ENCODE measurements around the gene SLC25A2. TPM values are rescaled to one million over a fixed set of nuclear protein-coding genes. Genes with fewer than 3 reads are reported as not detected.
A peak's percentile ranks its signal among the peaks of the same experiment; 100 is the strongest.

SLC25A2 gene
- total and polyA plus RNA-seq, 10 of the 15 experiments (the other 5 are each of a cell fraction or from before 2014, with no cell fraction given): 0.09 to 0.44 (median 0.24) TPM; not detected in 6

DNA sequence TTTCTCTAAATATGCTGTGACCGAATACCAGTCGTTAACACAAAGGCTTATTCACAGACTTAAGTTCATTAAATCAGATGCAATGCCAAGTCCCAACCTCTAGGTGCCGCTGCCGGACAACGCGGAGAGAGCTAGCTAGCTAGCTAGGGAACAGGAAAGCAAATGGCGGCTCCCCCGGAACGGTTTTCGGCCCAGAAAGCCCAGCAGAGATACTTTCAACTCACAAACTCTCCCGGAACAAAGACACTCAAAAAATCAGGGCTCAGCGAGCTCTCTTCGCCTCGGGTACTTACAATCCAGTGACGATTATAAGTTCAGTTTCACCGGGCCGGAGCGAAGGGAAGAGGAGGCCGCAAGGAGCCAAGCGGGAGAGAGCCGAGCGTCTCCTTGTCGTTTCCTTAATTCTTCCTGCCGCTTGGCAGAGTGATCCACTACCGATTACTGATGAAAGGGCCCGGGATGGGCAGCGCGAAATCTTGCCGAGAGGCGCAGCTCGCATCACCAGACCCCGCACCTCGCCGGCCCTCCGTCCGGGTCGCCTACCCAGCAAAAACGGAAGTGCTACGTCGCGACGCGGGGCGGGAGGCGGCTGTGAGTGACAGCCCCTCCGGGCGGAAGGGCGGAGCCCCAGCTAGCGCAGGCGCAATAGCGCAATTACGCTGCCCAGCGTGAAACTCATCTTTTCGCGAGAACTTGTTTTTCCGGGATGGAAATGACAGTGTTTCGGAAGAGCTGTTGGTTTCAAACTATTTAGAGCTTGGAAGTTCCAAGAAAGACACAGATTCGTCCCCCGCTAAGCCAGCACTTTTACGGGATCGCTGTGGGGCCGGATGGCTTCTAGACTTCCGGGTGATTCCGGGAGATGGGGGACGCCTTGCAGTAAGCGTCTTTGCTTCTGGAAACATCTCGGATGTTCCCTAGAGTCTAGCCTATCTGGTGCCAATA lies 16.6 kb upstream of the SLC25A2 start, which contains the start of gene TAF7:
TAF7 (minus strand) TSS at position 560 of the 945 bp plus-strand sequence. CDS start 740 bp downstream, outside the sequence.
- whole genome bisulfite sequencing (ENCODE audit: insufficient coverage, insufficient replicate concordance, low lambda C conversion rate, missing lambda C conversion rate): under 1% methylated on average over 67 of the region's 67 CpGs
- Histone ChIP-seq H3K4me1 (ENCODE audit: control insufficient read depth, insufficient read depth, low read length) (no peaks in the 10 kb centered on the region), H3K27me3 (replicated peaks in 1 of 2; ENCODE audit: control insufficient read depth in 2 of 2, insufficient read depth in 2 of 2, low read length in 1 of 2) (no peaks in the 10 kb centered on the region), H3K36me3 (ENCODE audit: control insufficient read depth in 2 of 2, insufficient read depth in 2 of 2, low read length in 1 of 2) (0 out of 4 replicates have a peak, but pooled peaks cover 0 to 4% of the 10 kb centered on the region in 2 experiments), H3K9ac (ENCODE audit: control insufficient read depth, insufficient read depth, low read length) (peak within 1 kb of the TSS; percentile 96), H3K27ac (ENCODE audit: control insufficient read depth, insufficient read depth) (peak within 1 kb of the TSS; percentile 96), H4K20me1 (ENCODE audit: control insufficient read depth, insufficient read depth) (no peaks in the 10 kb centered on the region), H3K4me3 (peak within 1 kb of the TSS; percentile 81), H3K9me3 (replicated peaks; ENCODE audit: control insufficient read depth, insufficient read depth, low read length) (peaks cover 26% of the 10 kb centered on the region), H3K79me2 (ENCODE audit: control insufficient read depth, insufficient read depth, low read length) (peaks cover 23% of the 10 kb centered on the region), H3K4me2 (ENCODE audit: control insufficient read depth, insufficient read depth) (peak within 1 kb of the TSS; percentile 68), H2AFZ (ENCODE audit: control insufficient read depth, low read depth, low read length) (peak within 1 kb of the TSS; percentile 100)
- FAIRE-seq (peak; percentile 75), ATAC-seq (peak; percentile 96), DNase-seq (ENCODE audit: low read depth, low spot score) (peak; percentile 72)
- BruUV-seq (replicated peaks): TSS peak; percentile 83
- POLR2A ChIA-PET: interaction anchor here (0.5 to 1.6 kb wide), 5 partner anchors 14 to 673 kb away, joined by 3 to 7 read pairs (median 4); partner anchors contain the start of genes HDAC3, IK, NDUFA2 and PCDHGB3
- intact Hi-C loops (cut with micrococcal nuclease; ENCODE audit: unreplicated experiment): loop anchor here (2.0 kb wide), 2 partner anchors 92 to 244 kb away; partner anchors contain the start of gene PCDHGA10
- RAD21 ChIA-PET (ENCODE audit: unreplicated experiment): interaction anchor here (1.0 to 2.7 kb wide), 6 partner anchors 50 to 244 kb away, joined by 3 to 17 read pairs (median 4); partner anchors contain the start of genes PCDHGA10, PCDHGA11, PCDHGB3 and PCDHGB7
- CTCF ChIA-PET: interaction anchor here (0.5 to 3.1 kb wide), 31 partner anchors 10 to 272 kb away, joined by 3 to 21 read pairs (median 5); partner anchors contain the start of genes PCDHB13, PCDHGA1, PCDHGA10 and PCDHGA11
- in situ Hi-C loops (cut with MboI): loop anchor here (10.0 kb wide), 1 partner anchor 244 kb away; no protein-coding TSS in a partner anchor
- SMC1A ChIA-PET (ENCODE audit: uncharacterized antibody, unreplicated experiment): interaction anchor here (0.9 to 1.8 kb wide), 7 partner anchors 8 to 272 kb away, joined by 3 to 12 read pairs (median 4); partner anchors contain the start of gene PCDHGA11
- TF ChIP-seq CBX3 (IDR thresholded peaks at IDR 0.05; ENCODE audit: borderline replicate concordance, low read depth) (no peak), ZNF207 (IDR thresholded peaks at IDR 0.05; ENCODE audit: borderline replicate concordance) (peak; percentile 68; the same call in 1 of the 2 replicates), CTCF (IDR thresholded peaks at IDR 0.05 in 2 of 3, conservative IDR thresholded peaks at IDR 0.05 in 1 of 3; ENCODE audit: control insufficient read depth in 2 of 3, extremely low read depth in 1 of 3, insufficient read depth in 1 of 3, low read depth in 3 of 3, low read length in 3 of 3) (peak; percentile 81 to 93 (median 90)), EP300 (IDR thresholded peaks at IDR 0.05; ENCODE audit: borderline replicate concordance in 1 of 2, control insufficient read depth in 1 of 2, low read depth in 2 of 2, low read length in 2 of 2) (no peak), ZBED1 (IDR thresholded peaks at IDR 0.05; ENCODE audit: borderline replicate concordance) (0 out of 2 replicates have a peak, but pooled peaks have one; percentile 12)
- TF ChIP-seq, protein P1, sequence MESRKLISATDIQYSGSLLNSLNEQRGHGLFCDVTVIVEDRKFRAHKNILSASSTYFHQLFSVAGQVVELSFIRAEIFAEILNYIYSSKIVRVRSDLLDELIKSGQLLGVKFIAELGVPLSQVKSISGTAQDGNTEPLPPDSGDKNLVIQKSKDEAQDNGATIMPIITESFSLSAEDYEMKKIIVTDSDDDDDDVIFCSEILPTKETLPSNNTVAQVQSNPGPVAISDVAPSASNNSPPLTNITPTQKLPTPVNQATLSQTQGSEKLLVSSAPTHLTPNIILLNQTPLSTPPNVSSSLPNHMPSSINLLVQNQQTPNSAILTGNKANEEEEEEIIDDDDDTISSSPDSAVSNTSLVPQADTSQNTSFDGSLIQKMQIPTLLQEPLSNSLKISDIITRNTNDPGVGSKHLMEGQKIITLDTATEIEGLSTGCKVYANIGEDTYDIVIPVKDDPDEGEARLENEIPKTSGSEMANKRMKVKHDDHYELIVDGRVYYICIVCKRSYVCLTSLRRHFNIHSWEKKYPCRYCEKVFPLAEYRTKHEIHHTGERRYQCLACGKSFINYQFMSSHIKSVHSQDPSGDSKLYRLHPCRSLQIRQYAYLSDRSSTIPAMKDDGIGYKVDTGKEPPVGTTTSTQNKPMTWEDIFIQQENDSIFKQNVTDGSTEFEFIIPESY (IDR thresholded peaks at IDR 0.05): no peak
- TF ChIP-seq, protein P2, sequence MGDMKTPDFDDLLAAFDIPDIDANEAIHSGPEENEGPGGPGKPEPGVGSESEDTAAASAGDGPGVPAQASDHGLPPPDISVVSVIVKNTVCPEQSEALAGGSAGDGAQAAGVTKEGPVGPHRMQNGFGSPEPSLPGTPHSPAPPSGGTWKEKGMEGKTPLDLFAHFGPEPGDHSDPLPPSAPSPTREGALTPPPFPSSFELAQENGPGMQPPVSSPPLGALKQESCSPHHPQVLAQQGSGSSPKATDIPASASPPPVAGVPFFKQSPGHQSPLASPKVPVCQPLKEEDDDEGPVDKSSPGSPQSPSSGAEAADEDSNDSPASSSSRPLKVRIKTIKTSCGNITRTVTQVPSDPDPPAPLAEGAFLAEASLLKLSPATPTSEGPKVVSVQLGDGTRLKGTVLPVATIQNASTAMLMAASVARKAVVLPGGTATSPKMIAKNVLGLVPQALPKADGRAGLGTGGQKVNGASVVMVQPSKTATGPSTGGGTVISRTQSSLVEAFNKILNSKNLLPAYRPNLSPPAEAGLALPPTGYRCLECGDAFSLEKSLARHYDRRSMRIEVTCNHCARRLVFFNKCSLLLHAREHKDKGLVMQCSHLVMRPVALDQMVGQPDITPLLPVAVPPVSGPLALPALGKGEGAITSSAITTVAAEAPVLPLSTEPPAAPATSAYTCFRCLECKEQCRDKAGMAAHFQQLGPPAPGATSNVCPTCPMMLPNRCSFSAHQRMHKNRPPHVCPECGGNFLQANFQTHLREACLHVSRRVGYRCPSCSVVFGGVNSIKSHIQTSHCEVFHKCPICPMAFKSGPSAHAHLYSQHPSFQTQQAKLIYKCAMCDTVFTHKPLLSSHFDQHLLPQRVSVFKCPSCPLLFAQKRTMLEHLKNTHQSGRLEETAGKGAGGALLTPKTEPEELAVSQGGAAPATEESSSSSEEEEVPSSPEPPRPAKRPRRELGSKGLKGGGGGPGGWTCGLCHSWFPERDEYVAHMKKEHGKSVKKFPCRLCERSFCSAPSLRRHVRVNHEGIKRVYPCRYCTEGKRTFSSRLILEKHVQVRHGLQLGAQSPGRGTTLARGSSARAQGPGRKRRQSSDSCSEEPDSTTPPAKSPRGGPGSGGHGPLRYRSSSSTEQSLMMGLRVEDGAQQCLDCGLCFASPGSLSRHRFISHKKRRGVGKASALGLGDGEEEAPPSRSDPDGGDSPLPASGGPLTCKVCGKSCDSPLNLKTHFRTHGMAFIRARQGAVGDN (IDR thresholded peaks at IDR 0.05): peak; percentile 69
- TF ChIP-seq, protein P3, sequence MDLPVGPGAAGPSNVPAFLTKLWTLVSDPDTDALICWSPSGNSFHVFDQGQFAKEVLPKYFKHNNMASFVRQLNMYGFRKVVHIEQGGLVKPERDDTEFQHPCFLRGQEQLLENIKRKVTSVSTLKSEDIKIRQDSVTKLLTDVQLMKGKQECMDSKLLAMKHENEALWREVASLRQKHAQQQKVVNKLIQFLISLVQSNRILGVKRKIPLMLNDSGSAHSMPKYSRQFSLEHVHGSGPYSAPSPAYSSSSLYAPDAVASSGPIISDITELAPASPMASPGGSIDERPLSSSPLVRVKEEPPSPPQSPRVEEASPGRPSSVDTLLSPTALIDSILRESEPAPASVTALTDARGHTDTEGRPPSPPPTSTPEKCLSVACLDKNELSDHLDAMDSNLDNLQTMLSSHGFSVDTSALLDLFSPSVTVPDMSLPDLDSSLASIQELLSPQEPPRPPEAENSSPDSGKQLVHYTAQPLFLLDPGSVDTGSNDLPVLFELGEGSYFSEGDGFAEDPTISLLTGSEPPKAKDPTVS (IDR thresholded peaks at IDR 0.05; ENCODE audit: low read depth, low read length): no peak
